Activated naive CD4-positive, alpha-beta T cell treated with anti-CD3 and anti-CD28 coated beads, Interleukin-2, amount 10 ng/mL, durations not matched to agents 7 days and 5 days (primary cell): ENCODE data around the gene ZNF48.

ENCODE experiments used
- CTCF ChIA-PET: fragments of 350-600 bp; sonication (Branson Sonifier 250); formaldehyde crosslinking; loops from one replicate; lab custom pipeline; 2021; ENCODE audit warnings: antibody characterized with exemption; lab: Charles Lee
- DNase-seq: peaks from one replicate; pipeline ENCODE4 v3.0.0-alpha.2; 2020
- H3K27ac Mint-ChIP-seq: one replicate; pipeline ENCODE4 v1.8.0; 2021; ENCODE audit warnings: mild to moderate bottlenecking, moderate library complexity, mixed read lengths
- H3K27me3 Mint-ChIP-seq: one replicate; pipeline ENCODE4 v1.8.0; 2021; ENCODE audit warnings: mild to moderate bottlenecking, mixed read lengths
- H3K36me3 Mint-ChIP-seq: one replicate; pipeline ENCODE4 v1.8.0; 2021; ENCODE audit warnings: mixed read lengths
- H3K4me1 Mint-ChIP-seq: one replicate; pipeline ENCODE4 v1.8.0; 2021; ENCODE audit warnings: mixed read lengths
- H3K4me3 Mint-ChIP-seq: one replicate; pipeline ENCODE4 v1.8.0; 2021; ENCODE audit warnings: mild to moderate bottlenecking, moderate library complexity, mixed read lengths
- H3K9me3 Mint-ChIP-seq: one replicate; pipeline ENCODE4 v1.8.0; 2021; ENCODE audit warnings: mixed read lengths

The ZNF48 gene

GRCh38 chr16:30368122-30368791, 27.0 kb upstream of the ZNF48 start:
- peak overlapping the region; percentile 47 for H3K27ac Mint-ChIP-seq
- H3K4me1 Mint-ChIP-seq = peaks cover 52% of the 10 kb centered on the region
- CTCF ChIA-PET = interaction anchor here (0.9 to 2.0 kb wide), 5 partner anchors 11 to 62 kb away, joined by 3 to 8 read pairs (median 4); partner anchors contain the start of gene DCTPP1
- H3K27me3 Mint-ChIP-seq = no peaks in the 10 kb centered on the region
- H3K36me3 Mint-ChIP-seq = peaks cover 35% of the 10 kb centered on the region
- DNase-seq = no peak
- H3K9me3 Mint-ChIP-seq = no peaks in the 10 kb centered on the region
- H3K4me3 Mint-ChIP-seq = peak overlapping the region; percentile 87

GRCh38 chr16:30368792-30369090, 26.5 kb upstream of the ZNF48 start:
- DNase-seq = no peak
- Mint-ChIP-seq H3K36me3 (peaks cover 33% of the 10 kb centered on the region), H3K4me3 (peak overlapping the region; percentile 87), H3K27ac (peak overlapping the region; percentile 76), H3K4me1 (peaks cover 54% of the 10 kb centered on the region), H3K9me3 (no peaks in the 10 kb centered on the region), H3K27me3 (no peaks in the 10 kb centered on the region)
- CTCF ChIA-PET = interaction anchor here (0.6 to 1.8 kb wide), 4 partner anchors 12 to 261 kb away, joined by 3 to 8 read pairs (median 3); partner anchors contain the start of gene DCTPP1

GRCh38 chr16:30369091-30369937, 25.9 kb upstream of the ZNF48 start:
- H3K9me3 Mint-ChIP-seq = no peaks in the 10 kb centered on the region
- peaks cover 54% of the 10 kb centered on the region for H3K4me1 Mint-ChIP-seq
- peak; percentile 49 for DNase-seq
- H3K4me3 Mint-ChIP-seq = peak overlapping the region; percentile 87
- H3K27me3 Mint-ChIP-seq = no peaks in the 10 kb centered on the region
- peak overlapping the region; percentile 76 for H3K27ac Mint-ChIP-seq
- CTCF ChIA-PET = interaction anchor here (0.6 to 1.8 kb wide), 5 partner anchors 12 to 261 kb away, joined by 3 to 8 read pairs (median 3); partner anchors contain the start of gene DCTPP1
- H3K36me3 Mint-ChIP-seq = peaks cover 28% of the 10 kb centered on the region

GRCh38 chr16:30369938-30370455, 25.2 kb upstream of the ZNF48 start:
- Mint-ChIP-seq H3K27me3 (no peaks in the 10 kb centered on the region), H3K4me3 (peak overlapping the region; percentile 80), H3K36me3 (peaks cover 23% of the 10 kb centered on the region), H3K27ac (no peak overlapping the region), H3K4me1 (peaks cover 50% of the 10 kb centered on the region), H3K9me3 (no peaks in the 10 kb centered on the region)
- CTCF ChIA-PET = interaction anchor here (1.2 to 1.8 kb wide), 2 partner anchors 27 to 39 kb away, joined by 3 to 8 read pairs; no protein-coding TSS in a partner anchor
- DNase-seq = no peak

GRCh38 chr16:30370456-30371247, 24.6 kb upstream of the ZNF48 start, which contains the start of gene TBC1D10B:
Gene TBC1D10B, minus strand, starts transcription at chr16:30370494. Its CDS starts 311 bp downstream, at chr16:30370183.
- CTCF ChIA-PET = interaction anchor here (0.7 to 1.7 kb wide), 6 partner anchors 10 to 39 kb away, joined by 3 to 12 read pairs (median 3); partner anchors contain the start of gene SEPTIN1
- Mint-ChIP-seq H3K4me3 (peak within 1 kb of the TSS; percentile 87), H3K9me3 (no peaks in the 10 kb centered on the region), H3K4me1 (peaks cover 46% of the 10 kb centered on the region), H3K27me3 (no peaks in the 10 kb centered on the region), H3K27ac (peak within 1 kb of the TSS; percentile 92), H3K36me3 (peaks cover 18% of the 10 kb centered on the region)
- peak; percentile 100 for DNase-seq

- no peaks in the 10 kb centered on the region for H3K27me3 Mint-ChIP-seq
- H3K4me1 Mint-ChIP-seq = peaks cover 45% of the 10 kb centered on the region
- peak overlapping the region; percentile 80 for H3K4me3 Mint-ChIP-seq
- CTCF ChIA-PET = interaction anchor here (0.6 to 1.7 kb wide), 8 partner anchors 9 to 102 kb away, joined by 3 to 12 read pairs (median 3); partner anchors contain the start of gene SEPTIN1
- DNase-seq = no peak
- H3K36me3 Mint-ChIP-seq = peaks cover 18% of the 10 kb centered on the region
- H3K27ac Mint-ChIP-seq = peak overlapping the region; percentile 92
- no peaks in the 10 kb centered on the region for H3K9me3 Mint-ChIP-seq
These were observed 23.9 kb upstream of the ZNF48 start for GRCh38 chr16:30371248-30371816.

GRCh38 chr16:30372038-30372712, 23.0 kb upstream of the ZNF48 start:
- Mint-ChIP-seq H3K4me3 (peak overlapping the region; percentile 80), H3K27ac (peak overlapping the region; percentile 92), H3K9me3 (no peaks in the 10 kb centered on the region), H3K4me1 (peaks cover 44% of the 10 kb centered on the region), H3K27me3 (no peaks in the 10 kb centered on the region), H3K36me3 (peaks cover 12% of the 10 kb centered on the region)
- DNase-seq = no peak
- CTCF ChIA-PET = interaction anchor here (0.6 to 1.7 kb wide), 4 partner anchors 10 to 101 kb away, joined by 3 to 12 read pairs (median 3); partner anchors contain the start of gene SEPTIN1

- H3K27ac Mint-ChIP-seq = peak overlapping the region; percentile 72
- no peaks in the 10 kb centered on the region for H3K27me3 Mint-ChIP-seq
- H3K4me3 Mint-ChIP-seq = peak overlapping the region; percentile 18
- no peak for DNase-seq
- H3K36me3 Mint-ChIP-seq = peaks cover 14% of the 10 kb centered on the region
- H3K9me3 Mint-ChIP-seq = no peaks in the 10 kb centered on the region
- CTCF ChIA-PET = interaction anchor here (1.5 kb wide), 1 partner anchor 16 kb away, joined by 3 read pairs; no protein-coding TSS in a partner anchor
- peaks cover 44% of the 10 kb centered on the region for H3K4me1 Mint-ChIP-seq
These were observed 22.5 kb upstream of the ZNF48 start for GRCh38 chr16:30372725-30373124.

GRCh38 chr16:30374538-30374937, 20.7 kb upstream of the ZNF48 start, which contains the start of gene MYL11:
Gene MYL11, plus strand, starts transcription at chr16:30374802. Its CDS starts 56 bp downstream, at chr16:30374858.
- no peaks in the 10 kb centered on the region for H3K27me3 Mint-ChIP-seq
- CTCF ChIA-PET = no interaction called here
- no peak within 1 kb of the TSS for H3K4me3 Mint-ChIP-seq
- H3K27ac Mint-ChIP-seq = peak within 1 kb of the TSS; percentile 97
- peaks cover 46% of the 10 kb centered on the region for H3K4me1 Mint-ChIP-seq
- peaks cover 22% of the 10 kb centered on the region for H3K36me3 Mint-ChIP-seq
- no peaks in the 10 kb centered on the region for H3K9me3 Mint-ChIP-seq
- no peak for DNase-seq

GRCh38 chr16:30375864-30376263, 19.4 kb upstream of the ZNF48 start:
- H3K27ac Mint-ChIP-seq = peak overlapping the region; percentile 97
- peaks cover 59% of the 10 kb centered on the region for H3K4me1 Mint-ChIP-seq
- H3K36me3 Mint-ChIP-seq = peaks cover 31% of the 10 kb centered on the region
- CTCF ChIA-PET = no interaction called here
- no peaks in the 10 kb centered on the region for H3K9me3 Mint-ChIP-seq
- no peak for DNase-seq
- H3K27me3 Mint-ChIP-seq = no peaks in the 10 kb centered on the region
- H3K4me3 Mint-ChIP-seq = no peak overlapping the region

- Mint-ChIP-seq H3K27me3 (no peaks in the 10 kb centered on the region), H3K27ac (peak overlapping the region; percentile 97), H3K9me3 (no peaks in the 10 kb centered on the region), H3K36me3 (peaks cover 35% of the 10 kb centered on the region), H3K4me3 (peak overlapping the region; percentile 83), H3K4me1 (peaks cover 59% of the 10 kb centered on the region)
- CTCF ChIA-PET = no interaction called here
- no peak for DNase-seq
These were observed 18.7 kb upstream of the ZNF48 start for GRCh38 chr16:30376461-30376902.

GRCh38 chr16:30377050-30377811, 18.0 kb upstream of the ZNF48 start:
- no peaks in the 10 kb centered on the region for H3K27me3 Mint-ChIP-seq
- peak overlapping the region; percentile 97 for H3K27ac Mint-ChIP-seq
- DNase-seq = no peak
- H3K9me3 Mint-ChIP-seq = no peaks in the 10 kb centered on the region
- peak overlapping the region; percentile 83 for H3K4me3 Mint-ChIP-seq
- CTCF ChIA-PET = no interaction called here
- H3K36me3 Mint-ChIP-seq = peaks cover 38% of the 10 kb centered on the region
- peaks cover 57% of the 10 kb centered on the region for H3K4me1 Mint-ChIP-seq
